Measurements from ENCODE around the gene AGTRAP. TPM values are rescaled to one million over a fixed set of nuclear protein-coding genes. Genes with fewer than 3 reads are reported as not detected.

AGTRAP gene
- total RNA-seq, 4 donors from 2014 or later: 26.3 to 62.3 (median 40.2) TPM

DNA sequence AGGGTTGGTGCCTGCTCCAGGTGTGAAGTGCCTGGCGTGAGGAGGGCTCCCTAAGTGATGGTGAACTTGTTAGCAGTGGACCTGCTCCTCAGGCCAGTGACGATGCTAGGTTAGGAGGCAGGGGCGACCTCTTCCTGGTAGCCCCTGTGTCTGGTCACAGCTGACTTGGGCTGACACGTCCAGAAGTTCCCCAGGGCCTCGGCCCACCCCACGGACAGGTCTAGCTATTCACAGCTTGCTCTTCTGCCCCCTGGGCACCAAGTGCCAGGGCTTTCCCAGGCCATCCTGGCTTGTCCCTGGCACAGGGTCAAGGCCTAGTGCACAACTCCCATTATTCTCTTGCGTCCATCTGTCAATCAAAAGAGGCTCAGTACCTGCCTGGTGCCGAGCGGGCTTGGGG is 15.2 kb downstream of the AGTRAP start:
- no peak overlapping the region for H3K4me3 ChIP-seq (ENCODE audit: low read depth, poor library complexity, severe bottlenecking)
- intact Hi-C loops (cut with DNase I; ENCODE audit: low total_unique reads): no loop called here
- no peak for TF ChIP-seq POLR2A (IDR thresholded peaks at IDR 0.05)
- TF ChIP-seq, protein P1, sequence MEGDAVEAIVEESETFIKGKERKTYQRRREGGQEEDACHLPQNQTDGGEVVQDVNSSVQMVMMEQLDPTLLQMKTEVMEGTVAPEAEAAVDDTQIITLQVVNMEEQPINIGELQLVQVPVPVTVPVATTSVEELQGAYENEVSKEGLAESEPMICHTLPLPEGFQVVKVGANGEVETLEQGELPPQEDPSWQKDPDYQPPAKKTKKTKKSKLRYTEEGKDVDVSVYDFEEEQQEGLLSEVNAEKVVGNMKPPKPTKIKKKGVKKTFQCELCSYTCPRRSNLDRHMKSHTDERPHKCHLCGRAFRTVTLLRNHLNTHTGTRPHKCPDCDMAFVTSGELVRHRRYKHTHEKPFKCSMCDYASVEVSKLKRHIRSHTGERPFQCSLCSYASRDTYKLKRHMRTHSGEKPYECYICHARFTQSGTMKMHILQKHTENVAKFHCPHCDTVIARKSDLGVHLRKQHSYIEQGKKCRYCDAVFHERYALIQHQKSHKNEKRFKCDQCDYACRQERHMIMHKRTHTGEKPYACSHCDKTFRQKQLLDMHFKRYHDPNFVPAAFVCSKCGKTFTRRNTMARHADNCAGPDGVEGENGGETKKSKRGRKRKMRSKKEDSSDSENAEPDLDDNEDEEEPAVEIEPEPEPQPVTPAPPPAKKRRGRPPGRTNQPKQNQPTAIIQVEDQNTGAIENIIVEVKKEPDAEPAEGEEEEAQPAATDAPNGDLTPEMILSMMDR (IDR thresholded peaks at IDR 0.05): no peak
- DNase-seq (ENCODE audit: low spot score in 2 of 2): no peak
- 93 to 94% methylated on average over 9 of the region's 9 CpGs for WGBS, 2 donors

DNA sequence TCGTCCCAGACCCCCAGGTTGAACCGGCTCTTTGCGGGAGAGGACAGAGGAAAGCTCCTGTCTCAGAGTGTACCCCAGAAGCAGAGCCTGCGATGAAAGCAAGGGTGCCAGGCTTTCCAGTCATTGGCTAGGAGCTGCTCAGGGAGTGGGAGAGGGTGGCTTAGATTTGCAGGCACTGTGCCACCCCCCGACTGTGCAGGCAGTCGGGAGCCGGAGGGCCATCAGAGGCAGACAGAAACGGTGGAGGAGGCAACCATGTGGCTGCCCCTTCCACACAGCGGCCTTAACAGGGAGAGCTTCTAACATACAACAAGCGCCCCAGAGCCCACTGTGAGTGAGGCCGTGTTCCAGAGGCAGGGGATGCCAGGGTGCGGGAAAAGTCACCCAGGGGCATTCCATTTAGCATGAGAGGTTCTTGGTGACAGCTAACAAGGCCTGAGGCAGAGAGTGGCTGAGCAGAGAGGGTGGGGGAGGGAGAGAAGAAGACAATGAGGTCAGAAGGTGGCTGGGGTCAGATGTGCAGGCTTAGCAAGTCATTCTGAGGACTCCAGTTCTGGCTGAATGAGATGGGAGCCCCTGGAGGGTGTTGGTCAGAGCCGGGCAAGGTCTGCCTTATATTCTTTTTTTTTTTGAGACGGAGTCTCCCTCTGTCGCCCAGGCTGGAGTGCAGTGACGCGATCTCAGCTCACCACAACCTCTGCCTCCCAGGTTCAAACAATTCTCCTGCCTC is 16.6 kb downstream of the AGTRAP start:
- intact Hi-C loops (cut with DNase I; ENCODE audit: low total_unique reads): no loop called here
- WGBS, 2 donors: 58 to 67% methylated on average over 17 of the region's 17 CpGs
- no peak for DNase-seq (ENCODE audit: low spot score in 2 of 2)
- TF ChIP-seq POLR2A (IDR thresholded peaks at IDR 0.05): no peak
- TF ChIP-seq, protein P1 (IDR thresholded peaks at IDR 0.05): no peak
- H3K4me3 ChIP-seq (ENCODE audit: low read depth, poor library complexity, severe bottlenecking): no peak overlapping the region

DNA sequence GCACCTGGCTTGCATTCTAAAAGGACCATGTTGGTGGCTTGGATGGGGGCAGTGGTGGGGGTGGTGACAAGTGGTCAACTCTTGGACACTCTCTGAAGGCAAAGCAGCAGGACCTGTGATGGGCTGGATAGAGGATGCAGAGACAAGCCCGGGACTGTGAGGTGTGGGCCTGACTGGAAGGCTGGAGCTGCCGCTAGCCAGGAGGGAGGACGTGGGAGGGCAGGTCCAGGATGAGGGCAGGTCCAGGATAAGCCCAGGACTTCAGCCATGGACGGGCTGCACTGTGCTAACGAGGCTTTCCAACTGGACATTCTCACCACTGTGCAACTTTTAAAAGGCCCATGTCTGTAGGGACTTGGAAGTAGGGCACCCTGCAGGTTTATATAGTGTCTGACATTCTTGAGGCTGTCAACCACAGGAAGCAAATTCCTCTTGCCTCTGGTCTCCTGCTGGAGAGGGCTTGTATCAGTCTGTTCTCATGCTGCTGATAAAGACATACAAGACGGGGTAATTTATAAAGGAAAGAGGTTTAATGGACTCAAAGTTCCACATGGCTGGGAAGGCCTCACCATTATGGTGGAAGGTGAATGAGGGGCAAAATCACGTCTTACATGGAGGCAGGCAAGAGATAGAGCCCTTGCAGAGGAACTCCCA is 17.7 kb downstream of the AGTRAP start:
- TF ChIP-seq POLR2A (IDR thresholded peaks at IDR 0.05): no peak
- TF ChIP-seq, protein P1 (IDR thresholded peaks at IDR 0.05): no peak
- intact Hi-C loops (cut with DNase I; ENCODE audit: low total_unique reads): no loop called here
- no peak for DNase-seq (ENCODE audit: low spot score in 2 of 2)
- H3K4me3 ChIP-seq (ENCODE audit: low read depth, poor library complexity, severe bottlenecking): no peak overlapping the region
- WGBS, 2 donors: 61 to 75% methylated on average over 7 of the region's 7 CpGs

DNA sequence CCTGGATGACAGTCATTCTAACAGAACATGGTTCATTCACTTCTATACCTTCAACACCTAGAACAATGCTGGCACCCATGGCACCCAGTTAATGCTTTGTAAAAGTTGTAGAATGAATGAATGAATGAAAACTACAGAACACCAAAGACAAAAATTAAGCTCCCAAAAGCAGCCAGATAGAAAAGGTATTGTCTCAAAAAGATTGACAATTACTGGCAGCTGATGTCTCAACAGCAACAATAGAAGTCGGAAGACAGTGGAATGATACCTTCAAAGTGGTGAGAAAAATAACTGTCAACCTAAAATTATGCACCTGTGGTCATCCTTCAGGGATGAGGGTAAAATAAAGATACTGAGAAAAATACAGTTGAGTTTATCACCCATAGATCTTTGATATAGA is 21.1 kb downstream of the AGTRAP start:
- intact Hi-C loops (cut with DNase I; ENCODE audit: low total_unique reads): no loop called here
- DNase-seq (ENCODE audit: low spot score in 2 of 2): no peak
- H3K4me3 ChIP-seq (ENCODE audit: low read depth, poor library complexity, severe bottlenecking): no peak overlapping the region
- 94 to 98% methylated on average over 1 of the region's 1 CpG for WGBS, 2 donors
- TF ChIP-seq, protein P1 (IDR thresholded peaks at IDR 0.05): no peak
- TF ChIP-seq POLR2A (IDR thresholded peaks at IDR 0.05): no peak

DNA sequence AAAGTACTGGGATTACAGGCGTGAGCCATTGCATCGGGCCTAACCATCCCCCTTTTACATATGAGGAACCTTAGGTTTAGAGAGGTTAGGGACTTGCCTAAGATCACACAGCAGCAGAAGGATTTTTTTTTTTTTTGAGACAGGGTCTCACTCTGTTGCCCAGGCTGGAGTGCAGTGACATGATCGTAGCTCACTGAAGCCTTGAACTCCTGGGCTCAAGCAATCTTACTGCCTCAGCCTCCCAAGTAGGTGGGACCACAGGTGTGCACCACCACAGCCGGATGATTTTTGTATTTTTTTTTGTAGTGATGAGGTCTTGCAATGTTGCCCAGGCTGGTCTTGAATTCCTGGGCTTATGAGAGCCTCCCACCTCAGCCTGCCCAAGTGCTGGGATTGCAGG is 23.9 kb downstream of the AGTRAP start:
- DNase-seq (ENCODE audit: low spot score in 2 of 2): no peak
- H3K4me3 ChIP-seq (ENCODE audit: low read depth, poor library complexity, severe bottlenecking): no peak overlapping the region
- intact Hi-C loops (cut with DNase I; ENCODE audit: low total_unique reads): no loop called here
- WGBS, 2 donors: 95 to 96% methylated on average over 4 of the region's 4 CpGs
- TF ChIP-seq, protein P1 (IDR thresholded peaks at IDR 0.05): no peak
- TF ChIP-seq POLR2A (IDR thresholded peaks at IDR 0.05): no peak

Data from lower leg skin (tissue), 4 donors.